GM19468 (cell line): ENCODE results near the gene DHCR7.
A peak's percentile ranks its signal among the peaks of the same experiment; 100 is the strongest.
"Not testable (repeated sequence)": the region's sequence is repeated elsewhere in the genome, so short reads cannot be mapped to it uniquely, and the experiment has no call there.

Source experiments
- ATAC-seq: cut with Tn5 transposase; IDR thresholded peaks from one replicate; pipeline ENCODE4 v1.9.1; 2021; ENCODE audit warnings: mild to moderate bottlenecking, moderate library complexity, moderate number of reproducible peaks; ENCODE audit not compliant: unreplicated experiment; ENCODE audit errors: extremely low read depth

DHCR7 gene

GRCh38 chr11:71425409-71425808, 22.8 kb downstream of the DHCR7 start:
- ATAC-seq = no peak

- ATAC-seq = no peak
Observed at GRCh38 chr11:71423181-71423790, 24.9 kb downstream of the DHCR7 start.

GRCh38 chr11:71422318-71422717, 25.9 kb downstream of the DHCR7 start:
- ATAC-seq = not testable (repeated sequence)

- no peak for ATAC-seq
Observed at GRCh38 chr11:71421392-71421950, 26.7 kb downstream of the DHCR7 start.

GRCh38 chr11:71420455-71421241, 27.5 kb downstream of the DHCR7 start:
- no peak for ATAC-seq

GRCh38 chr11:71418643-71419042, 29.6 kb downstream of the DHCR7 start:
- ATAC-seq = peak; percentile 71

GRCh38 chr11:71414645-71415044, 33.5 kb downstream of the DHCR7 start:
- ATAC-seq = no peak

- no peak for ATAC-seq
Observed at GRCh38 chr11:71410363-71410966, 37.7 kb downstream of the DHCR7 start.

- no peak for ATAC-seq
Observed at GRCh38 chr11:71408826-71409225, 39.4 kb downstream of the DHCR7 start.

- no peak for ATAC-seq
Observed at GRCh38 chr11:71407356-71407755, 40.8 kb downstream of the DHCR7 start.

- no peak for ATAC-seq
Observed at GRCh38 chr11:71406681-71407080, 41.5 kb downstream of the DHCR7 start.

GRCh38 chr11:71404209-71404608, 44.0 kb downstream of the DHCR7 start:
- no peak for ATAC-seq

- ATAC-seq = no peak
Observed at GRCh38 chr11:71402878-71403277, 45.3 kb downstream of the DHCR7 start.

GRCh38 chr11:71400216-71400615, 48.0 kb downstream of the DHCR7 start:
- ATAC-seq = no peak

GRCh38 chr11:71399341-71399740, 48.9 kb downstream of the DHCR7 start:
- no peak for ATAC-seq

GRCh38 chr11:71397961-71398360, 50.2 kb downstream of the DHCR7 start:
- no peak for ATAC-seq

GRCh38 chr11:71397331-71397860, 50.8 kb downstream of the DHCR7 start:
- no peak for ATAC-seq

- ATAC-seq = no peak
Observed at GRCh38 chr11:71396548-71397123, 51.6 kb downstream of the DHCR7 start.

GRCh38 chr11:71395774-71396173, 52.4 kb downstream of the DHCR7 start:
- no peak for ATAC-seq

- ATAC-seq = no peak
Observed at GRCh38 chr11:71395263-71395560, 53.0 kb downstream of the DHCR7 start.

GRCh38 chr11:71393283-71393682, 54.9 kb downstream of the DHCR7 start:
- no peak for ATAC-seq
